ENCODE measurements around the gene SH2B3.

DNA sequence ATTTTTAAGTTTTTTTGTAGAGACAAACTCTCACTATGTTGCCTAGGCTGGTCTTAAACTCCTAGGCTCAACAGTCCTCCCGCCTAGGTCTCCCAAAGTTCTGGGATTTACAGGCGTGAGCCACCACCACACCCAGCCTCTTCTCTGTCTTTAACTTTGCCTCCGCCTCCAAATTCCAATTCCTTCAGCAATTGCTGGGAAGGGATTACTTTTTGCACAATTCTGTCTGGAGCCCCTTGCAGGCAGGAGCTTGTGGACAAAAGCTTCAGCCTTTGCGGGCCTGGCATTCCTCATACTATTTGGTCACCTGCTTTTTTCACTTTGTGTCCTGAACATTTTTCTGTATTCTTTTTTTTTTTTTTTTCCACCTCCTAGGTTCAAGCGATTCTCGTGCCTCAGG, 26.0 kb downstream of the SH2B3 start:
- TF ChIP-seq, protein P1, sequence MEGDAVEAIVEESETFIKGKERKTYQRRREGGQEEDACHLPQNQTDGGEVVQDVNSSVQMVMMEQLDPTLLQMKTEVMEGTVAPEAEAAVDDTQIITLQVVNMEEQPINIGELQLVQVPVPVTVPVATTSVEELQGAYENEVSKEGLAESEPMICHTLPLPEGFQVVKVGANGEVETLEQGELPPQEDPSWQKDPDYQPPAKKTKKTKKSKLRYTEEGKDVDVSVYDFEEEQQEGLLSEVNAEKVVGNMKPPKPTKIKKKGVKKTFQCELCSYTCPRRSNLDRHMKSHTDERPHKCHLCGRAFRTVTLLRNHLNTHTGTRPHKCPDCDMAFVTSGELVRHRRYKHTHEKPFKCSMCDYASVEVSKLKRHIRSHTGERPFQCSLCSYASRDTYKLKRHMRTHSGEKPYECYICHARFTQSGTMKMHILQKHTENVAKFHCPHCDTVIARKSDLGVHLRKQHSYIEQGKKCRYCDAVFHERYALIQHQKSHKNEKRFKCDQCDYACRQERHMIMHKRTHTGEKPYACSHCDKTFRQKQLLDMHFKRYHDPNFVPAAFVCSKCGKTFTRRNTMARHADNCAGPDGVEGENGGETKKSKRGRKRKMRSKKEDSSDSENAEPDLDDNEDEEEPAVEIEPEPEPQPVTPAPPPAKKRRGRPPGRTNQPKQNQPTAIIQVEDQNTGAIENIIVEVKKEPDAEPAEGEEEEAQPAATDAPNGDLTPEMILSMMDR (IDR thresholded peaks at IDR 0.05), result no peak
- no peak for TF ChIP-seq POLR2A (IDR thresholded peaks at IDR 0.05)

Data from esophagus squamous epithelium (tissue), 4 donors.